ENCODE measurements around the gene FHOD1.

Gene FHOD1

GRCh38 chr16:67264866-67265265 lies 17.6 kb upstream of the FHOD1 start:
- FAIRE-seq (no peak), DNase-seq (ENCODE audit: insufficient read length, low spot score) (no peak)
- no peak for TF ChIP-seq CTCF (IDR thresholded peaks at IDR 0.05; ENCODE audit: insufficient read depth, missing control alignments)

GRCh38 chr16:67264277-67264676 lies 17.0 kb upstream of the FHOD1 start:
- DNase-seq (ENCODE audit: insufficient read length, low spot score): no peak
- FAIRE-seq: no peak
- TF ChIP-seq CTCF (IDR thresholded peaks at IDR 0.05; ENCODE audit: insufficient read depth, missing control alignments): peak; percentile 11

- no peak for FAIRE-seq
- DNase-seq (ENCODE audit: insufficient read length, low spot score): no peak
- TF ChIP-seq CTCF (IDR thresholded peaks at IDR 0.05; ENCODE audit: insufficient read depth, missing control alignments): no peak
Observed at GRCh38 chr16:67263201-67263600, 15.9 kb upstream of the FHOD1 start.

GRCh38 chr16:67260426-67261063 lies 13.3 kb upstream of the FHOD1 start:
- DNase-seq (ENCODE audit: insufficient read length, low spot score) (no peak), FAIRE-seq (no peak)
- TF ChIP-seq CTCF (IDR thresholded peaks at IDR 0.05; ENCODE audit: insufficient read depth, missing control alignments): peak; percentile 52

- no peak for TF ChIP-seq CTCF (IDR thresholded peaks at IDR 0.05; ENCODE audit: insufficient read depth, missing control alignments)
- FAIRE-seq: no peak
- no peak for DNase-seq (ENCODE audit: insufficient read length, low spot score)
Observed at GRCh38 chr16:67259705-67260104, 12.4 kb upstream of the FHOD1 start.

- no peak for TF ChIP-seq CTCF (IDR thresholded peaks at IDR 0.05; ENCODE audit: insufficient read depth, missing control alignments)
- DNase-seq (ENCODE audit: insufficient read length, low spot score) (no peak), FAIRE-seq (no peak)
Observed at GRCh38 chr16:67258161-67258835, 11.0 kb upstream of the FHOD1 start.

- no peak for DNase-seq (ENCODE audit: insufficient read length, low spot score)
- no peak for TF ChIP-seq CTCF (IDR thresholded peaks at IDR 0.05; ENCODE audit: insufficient read depth, missing control alignments)
- no peak for FAIRE-seq
Observed at GRCh38 chr16:67257486-67258160, 10.3 kb upstream of the FHOD1 start.

All from D721Med (cell line).